Pancreas (tissue), 10 donors: ENCODE measurements around the gene SLAIN2. TPM values are rescaled to one million over a fixed set of nuclear protein-coding genes. Genes with fewer than 3 reads are reported as not detected.

Experiments
- ATAC-seq, 4 donors: fragments of 200-7000 bp; cut with Tn5 transposase; one replicate each; pipeline versions ENCODE4 v1.8.0 to v1.9.1; 2020; ENCODE audit warnings: mild to moderate bottlenecking in 4 of 4, moderate library complexity in 4 of 4
- DNase-seq, 6 donors: peaks; one replicate each; pipeline ENCODE4 v3.0.0-alpha.2; 2020
- FAIRE-seq: peaks from 2 replicates; lab custom pipeline; 2012; peaks lifted over from hg19 to GRCh38; lab: Jason Lieb, UNC
- H3K27ac ChIP-seq, 4 donors: fragments of 200-600 bp; sonication (generic); 1 replicate in 3 of 4; 2 replicates in 1 of 4; pipeline versions ENCODE4 v1.5.0 to v1.8.0; 2020
- H3K27me3 ChIP-seq, 4 donors: fragments of 200-600 bp; one replicate each; pipeline ENCODE4 v1.8.0; 2021
- H3K36me3 ChIP-seq, 3 donors: fragments of 200-600 bp; sonication (generic) in 1 of 3; one replicate each; pipeline versions ENCODE4 v1.5.0 to v1.8.0; 2020 to 2021
- H3K4me1 ChIP-seq, 3 donors: fragments of 200-600 bp; one replicate each; pipeline ENCODE4 v1.8.0; 2021
- H3K4me3 ChIP-seq, 4 donors: fragments of 200-600 bp; sonication (generic) in 2 of 4; one replicate each; pipeline versions ENCODE4 v1.5.0 to v1.8.0; 2020 to 2021
- H3K9me3 ChIP-seq, 4 donors: fragments of 200-600 bp; one replicate each; pipeline ENCODE4 v1.8.0; 2021
- CTCF ChIP-seq, 4 donors: fragments of 200-600 bp; sonication (generic) in 3 of 4; IDR thresholded peaks; one replicate each; pipeline versions ENCODE4 v1.5.0 to v1.8.0; 2021; ENCODE audit warnings: antibody characterized with exemption in 4 of 4
- WGBS, 2 donors: extraction: QIAGEN DNeasy Blood & Tissue Kit; methylation state at CpG; one replicate each; pipeline ENCODE4 v1.1.7; 2013; 5-methylcytosine and 5-hydroxymethylcytosine counted together
- intact Hi-C, 3 donors: fragments of 100-400 bp; cut with DNase I; formaldehyde crosslinking; loops; one replicate each; pipeline versions ENCODE4 v1.11.1 to v1.14.2; 2022
- polyA plus RNA-seq, 2 donors: library from polyadenylated mRNA; stranded (reverse); fragments of 200-250 nt; gene quantifications; one replicate each; pipeline ENCODE4 v1.2.3, GENCODE V29; 2013
- total RNA-seq, 6 donors: library from RNA; stranded (reverse); fragmentation: NEBNext Ultra II Directional in 4 of 6; extraction: Animal tissue kit (Norgen Biotek cat#: 25700) in 4 of 6; gene quantifications; one replicate each; pipeline versions ENCODE4 v1.2.1 to v1.2.4, GENCODE V29; 2021 to 2023
- donor health status: healthy with polysubstance abuse.
- donor health status: DM: no; HTN: no; CAD: no; lungs with moderate emphysema.
- donor health status: DM: no; HTN: no; CAD: no.
- donor health status: control.
- donor health status: control.
- donor health status: Bipolar disorder and iron deficiency.
- donor health status: DM: yes; HTN: yes; CAD: no.
- donor health status: DM: no; HTN: no; CAD: no.
- donor health status: DM: no; HTN: no; CAD: no.
- donor health status: DM: yes; HTN: yes; CAD: no.

The SLAIN2 gene
- total and polyA plus RNA-seq, 8 donors = 7.0 to 41.4 (median 28.5) TPM

GRCh38 chr4:48347282-48347921 is 6.1 kb downstream of the SLAIN2 start:
- Histone ChIP-seq H3K27ac (no peak overlapping the region), H3K27me3 (no peaks in the 10 kb centered on the region), H3K36me3 (no peaks in the 10 kb centered on the region), H3K4me3 (no peak overlapping the region), H3K9me3 (no peaks in the 10 kb centered on the region), H3K4me1 (peaks cover 8 to 51% (median 39%) of the 10 kb centered on the region in 3 donors)
- 94 to 96% methylated on average over 7 of the region's 7 CpGs for WGBS, 2 donors
- intact Hi-C loops = no loop called here
- DNase-seq = no peak
- no peak for ATAC-seq
- no peak for FAIRE-seq
- TF ChIP-seq CTCF (IDR thresholded peaks at IDR 0.05) = no peak

- H3K36me3 ChIP-seq = no peaks in the 10 kb centered on the region
- peaks cover 0 to 26% (median 17%) of the 10 kb centered on the region in 3 donors for H3K4me1 ChIP-seq
- H3K9me3 ChIP-seq = no peaks in the 10 kb centered on the region
- FAIRE-seq (no peak), ATAC-seq (no peak), DNase-seq (no peak)
- H3K27ac ChIP-seq = no peak overlapping the region
- intact Hi-C loops = no loop called here
- no peaks in the 10 kb centered on the region for H3K27me3 ChIP-seq
- TF ChIP-seq CTCF (IDR thresholded peaks at IDR 0.05) = no peak
- no peak overlapping the region for H3K4me3 ChIP-seq
- 79 to 80% methylated on average over 1 of the region's 1 CpG for WGBS, 2 donors
Observed at GRCh38 chr4:48350871-48351270, 9.5 kb downstream of the SLAIN2 start.

DNA sequence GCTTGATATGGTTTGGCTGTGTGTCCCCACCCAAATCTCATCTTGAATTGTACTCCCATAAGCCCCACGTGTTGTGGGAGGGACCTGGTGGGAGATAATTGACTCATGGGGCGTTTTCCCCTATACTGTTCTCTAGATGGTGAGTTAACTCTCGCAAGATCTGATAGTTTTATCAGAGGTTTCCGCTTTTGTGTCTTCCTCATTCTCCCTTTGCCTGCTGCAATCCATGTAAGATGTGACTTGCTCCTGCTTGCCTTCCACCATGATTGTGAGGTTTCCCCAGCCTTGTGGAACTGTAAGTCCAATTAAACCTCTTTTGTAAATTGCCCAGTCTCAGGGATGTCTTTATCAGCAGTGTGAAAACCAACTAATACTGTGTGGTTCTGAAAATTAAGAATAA is 11.5 kb downstream of the SLAIN2 start:
- no peak overlapping the region for H3K27ac ChIP-seq
- H3K27me3 ChIP-seq = no peaks in the 10 kb centered on the region
- intact Hi-C loops = no loop called here
- no peaks in the 10 kb centered on the region for H3K9me3 ChIP-seq
- 94 to 96% methylated on average over 4 of the region's 4 CpGs for WGBS, 2 donors
- ATAC-seq (no peak), DNase-seq (no peak), FAIRE-seq (no peak)
- H3K4me1 ChIP-seq = peaks cover 0 to 26% (median 17%) of the 10 kb centered on the region in 3 donors
- TF ChIP-seq CTCF (IDR thresholded peaks at IDR 0.05) = no peak
- H3K4me3 ChIP-seq = no peak overlapping the region
- no peaks in the 10 kb centered on the region for H3K36me3 ChIP-seq

DNA sequence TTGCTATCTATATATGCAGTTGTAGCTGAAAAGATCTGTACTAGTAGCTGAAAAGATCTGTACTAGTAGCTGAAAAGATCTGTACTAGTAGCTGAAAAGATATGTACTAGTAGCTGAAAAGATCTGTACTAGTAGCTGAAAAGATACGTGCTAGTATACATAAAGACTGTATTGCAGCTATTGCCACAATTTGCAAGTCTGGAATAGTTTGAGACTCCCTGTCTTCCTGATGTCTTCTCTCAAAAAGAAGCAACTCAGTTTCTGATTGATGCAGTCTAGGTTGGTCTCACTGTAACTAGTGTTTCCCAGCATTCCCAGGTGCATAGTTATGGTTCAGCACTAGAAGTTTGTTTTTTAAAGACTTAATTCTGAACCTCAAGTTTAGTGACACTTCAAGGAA is 15.0 kb downstream of the SLAIN2 start:
- Histone ChIP-seq H3K4me1 (peaks cover 0 to 8% (median 1%) of the 10 kb centered on the region in 3 donors), H3K27me3 (no peaks in the 10 kb centered on the region), H3K36me3 (no peaks in the 10 kb centered on the region), H3K9me3 (no peaks in the 10 kb centered on the region), H3K27ac (no peak overlapping the region), H3K4me3 (no peak overlapping the region)
- FAIRE-seq = no peak
- no peak for ATAC-seq
- no peak for TF ChIP-seq CTCF (IDR thresholded peaks at IDR 0.05)
- no peak for DNase-seq
- 88 to 96% methylated on average over 1 of the region's 1 CpG for WGBS, 2 donors
- intact Hi-C loops = no loop called here

DNA sequence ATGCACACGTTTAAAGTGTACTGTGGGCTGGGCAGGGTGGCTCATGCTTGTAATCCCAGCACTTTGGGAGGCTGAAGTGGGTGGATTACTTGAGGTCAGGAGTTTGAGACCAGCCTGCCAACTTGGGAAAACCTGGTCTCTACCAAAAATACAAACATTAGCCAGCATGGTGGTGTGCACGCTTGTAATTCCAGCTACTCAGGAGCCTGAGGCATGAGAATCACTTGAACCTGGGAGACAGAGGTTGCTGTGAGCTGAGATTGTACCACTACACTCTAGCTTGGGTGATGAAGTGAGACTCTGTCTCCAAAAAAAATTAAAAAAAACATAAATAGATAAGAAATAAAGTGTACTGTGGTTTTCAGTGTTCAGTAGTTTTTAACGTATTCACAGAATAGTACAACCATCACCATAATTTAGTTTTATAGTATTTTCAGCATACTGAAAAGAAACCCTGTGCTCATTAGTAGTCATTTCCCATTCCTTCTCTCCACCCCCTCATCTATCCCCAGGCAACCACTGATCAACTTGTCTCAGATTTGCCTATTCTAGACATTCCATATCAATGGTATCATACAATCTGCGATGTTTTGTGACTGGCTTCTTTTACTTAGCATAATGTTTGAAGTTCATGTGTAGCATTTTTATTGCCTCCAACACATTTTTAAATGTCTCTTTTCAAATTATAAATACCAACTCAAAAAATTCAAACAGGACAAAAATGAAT is 19.1 kb downstream of the SLAIN2 start:
- Histone ChIP-seq H3K27ac (no peak overlapping the region), H3K4me3 (no peak overlapping the region), H3K9me3 (no peaks in the 10 kb centered on the region), H3K4me1 (peaks cover 0 to 9% (median 0%) of the 10 kb centered on the region in 3 donors), H3K36me3 (no peaks in the 10 kb centered on the region), H3K27me3 (no peaks in the 10 kb centered on the region)
- WGBS, 2 donors = 69 to 75% methylated on average over 4 of the region's 4 CpGs
- FAIRE-seq (no peak), ATAC-seq (peak in 1 of 4 donors; percentile 56), DNase-seq (no peak)
- intact Hi-C loops = no loop called here
- no peak for TF ChIP-seq CTCF (IDR thresholded peaks at IDR 0.05)
